ENCODE results near the gene MOV10. TPM values are rescaled to one million over a fixed set of nuclear protein-coding genes. Genes with fewer than 3 reads are reported as not detected.

The MOV10 gene, protein sequence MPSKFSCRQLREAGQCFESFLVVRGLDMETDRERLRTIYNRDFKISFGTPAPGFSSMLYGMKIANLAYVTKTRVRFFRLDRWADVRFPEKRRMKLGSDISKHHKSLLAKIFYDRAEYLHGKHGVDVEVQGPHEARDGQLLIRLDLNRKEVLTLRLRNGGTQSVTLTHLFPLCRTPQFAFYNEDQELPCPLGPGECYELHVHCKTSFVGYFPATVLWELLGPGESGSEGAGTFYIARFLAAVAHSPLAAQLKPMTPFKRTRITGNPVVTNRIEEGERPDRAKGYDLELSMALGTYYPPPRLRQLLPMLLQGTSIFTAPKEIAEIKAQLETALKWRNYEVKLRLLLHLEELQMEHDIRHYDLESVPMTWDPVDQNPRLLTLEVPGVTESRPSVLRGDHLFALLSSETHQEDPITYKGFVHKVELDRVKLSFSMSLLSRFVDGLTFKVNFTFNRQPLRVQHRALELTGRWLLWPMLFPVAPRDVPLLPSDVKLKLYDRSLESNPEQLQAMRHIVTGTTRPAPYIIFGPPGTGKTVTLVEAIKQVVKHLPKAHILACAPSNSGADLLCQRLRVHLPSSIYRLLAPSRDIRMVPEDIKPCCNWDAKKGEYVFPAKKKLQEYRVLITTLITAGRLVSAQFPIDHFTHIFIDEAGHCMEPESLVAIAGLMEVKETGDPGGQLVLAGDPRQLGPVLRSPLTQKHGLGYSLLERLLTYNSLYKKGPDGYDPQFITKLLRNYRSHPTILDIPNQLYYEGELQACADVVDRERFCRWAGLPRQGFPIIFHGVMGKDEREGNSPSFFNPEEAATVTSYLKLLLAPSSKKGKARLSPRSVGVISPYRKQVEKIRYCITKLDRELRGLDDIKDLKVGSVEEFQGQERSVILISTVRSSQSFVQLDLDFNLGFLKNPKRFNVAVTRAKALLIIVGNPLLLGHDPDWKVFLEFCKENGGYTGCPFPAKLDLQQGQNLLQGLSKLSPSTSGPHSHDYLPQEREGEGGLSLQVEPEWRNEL
- 35.1 and 38.7 TPM in 2 replicates for total RNA-seq

DNA sequence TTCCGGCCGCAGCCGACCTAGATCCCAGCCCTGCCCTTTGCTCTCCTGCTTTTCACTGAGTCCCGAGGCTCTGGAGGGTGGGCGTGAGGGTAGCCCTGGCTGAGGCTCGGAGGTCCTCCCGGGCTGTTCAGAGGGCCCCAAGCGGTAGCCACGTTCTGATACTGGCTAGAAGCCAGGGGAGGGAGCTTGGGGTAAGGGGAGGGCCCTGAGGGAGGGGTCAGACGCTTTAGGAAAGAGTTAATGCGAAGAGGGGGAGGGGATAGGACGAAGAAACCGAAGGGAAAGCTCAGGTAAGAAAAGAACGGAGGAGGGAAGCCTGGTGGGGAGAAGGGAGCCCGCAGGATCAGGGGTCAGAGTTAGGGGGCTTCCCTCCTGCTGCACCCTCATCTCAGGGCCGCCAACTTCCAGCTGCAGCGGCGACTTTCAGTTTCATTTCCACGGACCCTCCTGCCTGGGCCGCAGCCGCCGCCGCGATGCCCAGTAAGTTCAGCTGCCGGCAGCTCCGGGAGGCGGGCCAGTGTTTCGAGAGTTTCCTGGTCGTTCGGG lies at the start of gene MOV10:
Gene MOV10, plus strand, starts transcription at position 220 of the 546 bp plus-strand sequence. Its CDS starts 254 bp downstream, at position 474.
- Histone ChIP-seq H3K4me3 (ENCODE audit: insufficient read depth, low read length) (peak within 1 kb of the TSS; percentile 89), H4K20me1 (ENCODE audit: insufficient read depth, low read length) (peaks cover 6% of the 10 kb centered on the region), H2AFZ (ENCODE audit: low read length) (peak within 1 kb of the TSS; percentile 67), H3K36me3 (ENCODE audit: insufficient read depth, low read length) (peaks cover 20% of the 10 kb centered on the region), H3K4me1 (ENCODE audit: insufficient read depth, low read length) (peaks cover 23% of the 10 kb centered on the region), H3K9me3 (ENCODE audit: low read depth, low read length) (no peaks in the 10 kb centered on the region), H3K4me2 (ENCODE audit: insufficient read depth, low read length) (peak within 1 kb of the TSS; percentile 85), H3K27me3 (ENCODE audit: insufficient read depth, low read length) (no peaks in the 10 kb centered on the region), H3K27ac (ENCODE audit: low read depth, low read length) (peak within 1 kb of the TSS; percentile 77), H3K79me2 (ENCODE audit: insufficient read depth, low read length) (peaks cover 50% of the 10 kb centered on the region)
- no peak for TF ChIP-seq CTCF (IDR thresholded peaks at IDR 0.05; ENCODE audit: extremely low read depth, low read depth, low read length)
- DNase-seq (ENCODE audit: insufficient read length, low spot score, missing footprints), result peak; percentile 91

DNA sequence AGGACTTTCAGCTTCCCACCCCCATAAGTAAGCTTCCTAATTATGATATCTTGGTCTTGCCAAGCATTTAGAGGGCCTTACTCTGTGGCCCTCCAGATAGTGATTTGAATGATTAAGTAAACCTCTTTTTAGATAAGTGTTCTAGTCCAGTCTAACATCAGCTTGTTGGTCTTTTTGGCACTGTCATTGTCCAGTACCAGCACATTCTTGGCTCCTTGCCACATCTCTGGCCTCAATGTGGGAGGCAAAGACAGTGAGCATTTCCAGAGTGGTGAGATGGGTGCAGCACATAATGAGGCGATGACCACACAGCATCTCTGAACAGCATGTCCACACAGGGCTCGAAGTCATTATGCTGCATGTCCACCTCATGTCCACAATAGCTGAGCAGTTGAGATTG lies 48.8 kb upstream of the MOV10 start:
- H3K27me3 ChIP-seq (ENCODE audit: insufficient read depth, low read length), result no peaks in the 10 kb centered on the region
- peaks cover 98% of the 10 kb centered on the region for H3K79me2 ChIP-seq (ENCODE audit: insufficient read depth, low read length)
- no peak overlapping the region for H2AFZ ChIP-seq (ENCODE audit: low read length)
- no peak overlapping the region for H3K4me2 ChIP-seq (ENCODE audit: insufficient read depth, low read length)
- peaks cover 31% of the 10 kb centered on the region for H3K4me1 ChIP-seq (ENCODE audit: insufficient read depth, low read length)
- DNase-seq (ENCODE audit: insufficient read length, low spot score, missing footprints), result no peak
- no peak for TF ChIP-seq CTCF (IDR thresholded peaks at IDR 0.05; ENCODE audit: extremely low read depth, low read depth, low read length)
- H3K27ac ChIP-seq (ENCODE audit: low read depth, low read length), result no peak overlapping the region
- peaks cover 59% of the 10 kb centered on the region for H4K20me1 ChIP-seq (ENCODE audit: insufficient read depth, low read length)
- H3K4me3 ChIP-seq (ENCODE audit: insufficient read depth, low read length), result no peak overlapping the region
- H3K9me3 ChIP-seq (ENCODE audit: low read depth, low read length), result no peaks in the 10 kb centered on the region
- peaks cover 12% of the 10 kb centered on the region for H3K36me3 ChIP-seq (ENCODE audit: insufficient read depth, low read length)

DNA sequence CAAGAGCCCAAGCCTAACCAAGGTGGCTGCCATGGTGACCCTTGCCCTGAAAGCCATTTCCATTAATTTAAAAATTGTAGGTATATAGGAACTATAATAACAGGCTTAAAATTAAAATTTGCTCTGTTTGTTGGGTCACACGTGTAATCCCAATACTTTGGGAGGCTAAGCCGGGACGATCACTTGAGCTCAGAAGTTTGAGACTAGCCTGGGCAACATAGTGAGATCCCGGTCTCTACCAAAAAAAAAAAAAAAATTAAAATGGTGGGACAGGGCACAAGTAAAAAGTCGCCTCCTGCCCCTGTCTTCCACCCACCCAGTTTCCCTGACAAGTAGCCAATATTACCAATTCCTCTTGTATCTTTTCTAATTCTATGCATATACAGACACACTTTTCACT lies 48.3 kb upstream of the MOV10 start:
- DNase-seq (ENCODE audit: insufficient read length, low spot score, missing footprints), result no peak
- H3K4me2 ChIP-seq (ENCODE audit: insufficient read depth, low read length), result no peak overlapping the region
- H2AFZ ChIP-seq (ENCODE audit: low read length), result no peak overlapping the region
- H3K79me2 ChIP-seq (ENCODE audit: insufficient read depth, low read length), result peaks cover 98% of the 10 kb centered on the region
- peaks cover 56% of the 10 kb centered on the region for H4K20me1 ChIP-seq (ENCODE audit: insufficient read depth, low read length)
- no peaks in the 10 kb centered on the region for H3K9me3 ChIP-seq (ENCODE audit: low read depth, low read length)
- H3K4me3 ChIP-seq (ENCODE audit: insufficient read depth, low read length), result no peak overlapping the region
- TF ChIP-seq CTCF (IDR thresholded peaks at IDR 0.05; ENCODE audit: extremely low read depth, low read depth, low read length), result no peak
- no peaks in the 10 kb centered on the region for H3K27me3 ChIP-seq (ENCODE audit: insufficient read depth, low read length)
- no peak overlapping the region for H3K27ac ChIP-seq (ENCODE audit: low read depth, low read length)
- peaks cover 13% of the 10 kb centered on the region for H3K36me3 ChIP-seq (ENCODE audit: insufficient read depth, low read length)
- peaks cover 26% of the 10 kb centered on the region for H3K4me1 ChIP-seq (ENCODE audit: insufficient read depth, low read length)
